Ectodermal cell (in vitro differentiated cells): ENCODE measurements around the gene MS4A7. TPM values are rescaled to one million over a fixed set of nuclear protein-coding genes. Genes with fewer than 3 reads are reported as not detected.

Source experiments
- H3K27ac ChIP-seq: 2 replicates; pipeline ENCODE4 v1.7.0; 2013; ENCODE audit warnings: mild to moderate bottlenecking, low read depth, low read length; ENCODE audit not compliant: insufficient read depth, poor library complexity, severe bottlenecking
- H3K27me3 ChIP-seq: 2 replicates; pipeline ENCODE4 v1.7.0; 2013; ENCODE audit warnings: mild to moderate bottlenecking, low read length; ENCODE audit not compliant: insufficient read depth, control insufficient read depth, poor library complexity, severe bottlenecking
- H3K36me3 ChIP-seq: one replicate; pipeline ENCODE4 v1.7.0; 2013; ENCODE audit warnings: low read length; ENCODE audit not compliant: control insufficient read depth, insufficient read depth
- H3K4me1 ChIP-seq: one replicate; pipeline ENCODE4 v1.7.0; 2013; ENCODE audit warnings: low read length; ENCODE audit not compliant: control insufficient read depth, insufficient read depth
- H3K4me3 ChIP-seq: 2 replicates; pipeline ENCODE4 v1.7.0; 2013; ENCODE audit warnings: low read depth, low read length, control low read depth; ENCODE audit not compliant: insufficient read depth
- H3K9me3 ChIP-seq: 2 replicates; pipeline ENCODE4 v1.7.0; 2013; ENCODE audit warnings: mild to moderate bottlenecking, low read length, moderate library complexity; ENCODE audit not compliant: control insufficient read depth
- WGBS, 2 experiments: methylation state at CpG; one replicate each; pipeline ENCODE4 v1.1.7; 2013; ENCODE audit warnings: missing lambda C conversion rate in 2 of 2; 5-methylcytosine and 5-hydroxymethylcytosine counted together
- polyA plus RNA-seq, 4 experiments: library from polyadenylated mRNA; stranded (reverse); fragments of 50-300 nt; gene quantifications; one replicate each; pipeline ENCODE4 v1.2.3, GENCODE V29; 2013

Gene MS4A7, protein sequence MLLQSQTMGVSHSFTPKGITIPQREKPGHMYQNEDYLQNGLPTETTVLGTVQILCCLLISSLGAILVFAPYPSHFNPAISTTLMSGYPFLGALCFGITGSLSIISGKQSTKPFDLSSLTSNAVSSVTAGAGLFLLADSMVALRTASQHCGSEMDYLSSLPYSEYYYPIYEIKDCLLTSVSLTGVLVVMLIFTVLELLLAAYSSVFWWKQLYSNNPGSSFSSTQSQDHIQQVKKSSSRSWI
- not detected for polyA plus RNA-seq (2013, experiment 1 of 4)
- not detected for polyA plus RNA-seq (2013, experiment 2 of 4)
- polyA plus RNA-seq (2013, experiment 3 of 4) = not detected
- polyA plus RNA-seq (2013, experiment 4 of 4) = not detected

DNA sequence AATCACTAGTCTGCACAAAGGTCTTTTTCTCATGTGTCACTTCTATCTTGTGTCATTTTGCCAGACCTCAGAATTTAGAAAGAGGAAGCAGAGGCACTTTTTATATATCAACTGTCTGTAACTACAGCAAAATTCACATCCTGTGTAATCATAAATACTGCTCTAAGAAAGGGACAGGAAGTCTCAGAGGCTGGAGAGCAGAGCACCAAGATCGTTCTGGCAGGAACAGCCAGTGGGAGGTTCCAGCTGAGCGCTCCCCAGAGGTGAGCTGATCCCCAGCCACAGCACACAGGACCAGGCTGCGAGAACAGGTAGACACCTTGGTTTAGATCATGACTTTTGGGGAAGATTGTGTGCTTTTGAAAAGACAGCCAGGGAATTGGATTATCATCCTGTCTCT is at the start of gene MS4A7:
Gene MS4A7 (plus strand): TSS at position 179 of the 400 bp plus-strand sequence. CDS start 4,610 bp downstream, outside the sequence.
- Histone ChIP-seq H3K36me3 (no peaks in the 10 kb centered on the region), H3K27me3 (no peaks in the 10 kb centered on the region), H3K9me3 (no peaks in the 10 kb centered on the region), H3K27ac (no peak within 1 kb of the TSS), H3K4me3 (no peak within 1 kb of the TSS), H3K4me1 (no peaks in the 10 kb centered on the region)
- 82 to 91% methylated on average over 3 of the region's 3 CpGs for whole genome bisulfite sequencing, 2 experiments

DNA sequence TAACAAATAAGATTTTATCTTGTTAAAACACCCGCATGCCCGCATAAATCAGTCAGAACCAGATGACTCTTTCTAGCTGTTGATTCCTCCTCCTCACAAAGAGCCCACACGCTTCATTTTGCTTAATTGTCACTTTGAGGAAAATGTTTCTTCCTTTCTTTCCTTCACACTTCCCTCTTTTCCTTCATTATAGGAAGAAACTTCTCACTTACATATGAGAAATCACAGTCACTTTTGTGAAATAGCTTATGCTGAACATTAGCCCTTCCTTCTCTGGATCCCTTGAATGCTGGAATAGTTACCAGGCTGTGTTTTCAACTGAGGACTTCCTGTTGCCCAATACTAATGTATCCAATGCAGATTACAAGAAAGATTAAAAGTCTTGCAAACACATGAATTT is 45.5 kb upstream of the MS4A7 start:
- 38 to 57% methylated on average over 3 of the region's 3 CpGs for WGBS, 2 experiments
- no peaks in the 10 kb centered on the region for H3K4me1 ChIP-seq
- no peaks in the 10 kb centered on the region for H3K9me3 ChIP-seq
- H3K27ac ChIP-seq = no peak overlapping the region
- no peaks in the 10 kb centered on the region for H3K36me3 ChIP-seq
- H3K4me3 ChIP-seq = no peak overlapping the region
- no peaks in the 10 kb centered on the region for H3K27me3 ChIP-seq

DNA sequence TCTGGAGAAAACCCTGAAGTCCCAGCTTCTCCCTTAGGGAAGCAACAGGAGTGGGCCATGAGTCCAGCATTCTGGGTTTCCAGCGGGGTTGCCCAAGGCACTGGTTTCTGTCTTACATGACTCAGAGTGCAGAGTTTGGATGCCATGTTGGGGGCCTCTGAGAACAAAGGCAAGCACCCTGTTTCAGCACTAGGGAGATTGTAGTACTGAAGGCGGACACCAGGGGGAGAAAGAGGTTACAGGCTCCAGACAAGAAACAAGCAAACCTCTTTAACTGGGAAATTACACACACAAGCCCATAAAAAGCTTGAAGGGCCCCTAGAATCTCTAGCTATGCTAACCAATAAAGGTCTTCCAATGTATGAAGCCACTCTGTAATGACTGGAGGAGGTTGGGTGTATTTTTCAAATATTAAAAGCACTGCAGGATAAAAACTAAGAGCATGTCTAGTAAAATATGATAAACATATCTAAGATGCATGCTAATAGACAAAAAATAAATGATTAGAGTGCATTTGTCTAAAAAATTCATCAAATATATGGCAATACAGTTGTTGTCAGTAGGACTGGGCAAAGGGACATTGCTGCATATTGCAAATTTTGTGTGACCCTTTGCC is 44.2 kb upstream of the MS4A7 start:
- 26 to 34% methylated on average over 2 of the region's 2 CpGs for WGBS, 2 experiments
- no peaks in the 10 kb centered on the region for H3K27me3 ChIP-seq
- no peak overlapping the region for H3K4me3 ChIP-seq
- no peaks in the 10 kb centered on the region for H3K9me3 ChIP-seq
- no peak overlapping the region for H3K27ac ChIP-seq
- no peaks in the 10 kb centered on the region for H3K36me3 ChIP-seq
- no peaks in the 10 kb centered on the region for H3K4me1 ChIP-seq

DNA sequence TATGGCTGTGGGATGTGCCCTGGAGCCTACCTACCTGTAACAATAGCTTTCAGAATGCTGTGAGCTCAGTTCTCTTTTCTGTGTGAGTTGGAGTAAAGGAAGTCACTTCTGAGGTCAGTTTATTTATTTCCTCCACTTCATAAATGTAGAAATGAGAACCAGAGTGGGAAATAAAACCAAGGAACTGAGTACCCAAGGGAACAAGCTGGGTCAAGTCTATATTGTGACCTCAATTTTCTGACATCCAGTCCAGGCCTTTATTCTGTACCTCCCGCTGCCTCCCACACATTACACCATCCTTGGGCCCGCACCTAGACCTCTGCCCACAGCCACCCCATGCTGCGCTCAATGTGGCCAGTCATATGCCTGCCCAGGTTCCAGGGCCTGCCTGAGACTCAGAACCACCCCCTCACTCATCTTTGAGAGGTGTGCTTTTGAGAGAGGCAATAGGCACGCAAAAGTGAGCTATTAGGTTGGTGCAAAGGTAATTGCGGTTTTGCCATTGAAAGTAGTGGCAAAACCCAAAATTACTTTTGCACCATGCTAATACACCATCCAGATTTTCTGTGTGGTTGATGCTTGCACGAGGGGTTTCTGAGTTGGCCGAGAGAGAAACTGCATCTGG is 41.5 kb upstream of the MS4A7 start:
- H3K27ac ChIP-seq = no peak overlapping the region
- no peaks in the 10 kb centered on the region for H3K9me3 ChIP-seq
- no peak overlapping the region for H3K4me3 ChIP-seq
- H3K27me3 ChIP-seq = no peaks in the 10 kb centered on the region
- WGBS, 2 experiments = 95 to 96% methylated on average over 6 to 7 of the region's 7 CpGs
- H3K4me1 ChIP-seq = no peaks in the 10 kb centered on the region
- no peaks in the 10 kb centered on the region for H3K36me3 ChIP-seq

DNA sequence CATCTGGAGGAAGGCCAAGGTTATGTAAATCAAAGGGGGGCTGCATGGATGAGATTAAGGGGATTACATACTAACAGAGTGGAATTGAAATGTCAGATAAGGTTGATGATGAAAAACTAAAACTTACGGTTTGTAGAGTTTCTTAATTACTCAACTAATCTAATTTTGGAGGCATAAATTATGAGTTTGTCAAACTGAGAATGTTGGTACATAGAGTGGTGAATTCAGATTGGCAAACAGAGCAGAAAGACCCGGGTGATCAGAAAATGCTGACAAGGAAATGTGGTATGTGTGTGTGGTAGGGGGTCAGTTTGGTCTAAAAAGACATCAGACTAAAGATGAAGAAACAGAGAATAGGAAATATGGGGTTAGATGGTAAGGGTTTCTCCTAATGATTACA is 40.3 kb upstream of the MS4A7 start:
- WGBS, 2 experiments = 92 to 95% methylated on average over 2 of the region's 2 CpGs
- no peaks in the 10 kb centered on the region for H3K27me3 ChIP-seq
- H3K9me3 ChIP-seq = no peaks in the 10 kb centered on the region
- no peak overlapping the region for H3K27ac ChIP-seq
- no peaks in the 10 kb centered on the region for H3K4me1 ChIP-seq
- no peaks in the 10 kb centered on the region for H3K36me3 ChIP-seq
- no peak overlapping the region for H3K4me3 ChIP-seq

DNA sequence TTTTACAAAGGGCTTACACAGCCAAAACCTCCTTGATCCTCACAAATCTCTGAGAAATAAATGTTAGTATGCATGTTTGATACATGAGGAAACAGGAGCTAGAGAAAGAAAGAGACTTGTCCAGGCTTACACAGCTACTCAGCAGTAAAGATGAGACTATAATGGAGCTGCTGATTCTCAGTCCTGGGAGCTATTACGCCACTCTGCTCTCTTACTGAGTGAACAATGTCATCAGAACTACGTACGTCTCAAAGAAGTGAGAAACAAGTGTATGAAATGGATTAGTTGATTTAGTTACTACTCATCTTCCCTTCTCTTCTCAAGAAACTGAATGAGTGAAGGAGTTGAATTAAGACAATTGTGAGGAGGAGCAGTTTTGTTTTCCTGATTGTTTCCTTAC is 39.0 kb upstream of the MS4A7 start:
- H3K4me3 ChIP-seq = no peak overlapping the region

DNA sequence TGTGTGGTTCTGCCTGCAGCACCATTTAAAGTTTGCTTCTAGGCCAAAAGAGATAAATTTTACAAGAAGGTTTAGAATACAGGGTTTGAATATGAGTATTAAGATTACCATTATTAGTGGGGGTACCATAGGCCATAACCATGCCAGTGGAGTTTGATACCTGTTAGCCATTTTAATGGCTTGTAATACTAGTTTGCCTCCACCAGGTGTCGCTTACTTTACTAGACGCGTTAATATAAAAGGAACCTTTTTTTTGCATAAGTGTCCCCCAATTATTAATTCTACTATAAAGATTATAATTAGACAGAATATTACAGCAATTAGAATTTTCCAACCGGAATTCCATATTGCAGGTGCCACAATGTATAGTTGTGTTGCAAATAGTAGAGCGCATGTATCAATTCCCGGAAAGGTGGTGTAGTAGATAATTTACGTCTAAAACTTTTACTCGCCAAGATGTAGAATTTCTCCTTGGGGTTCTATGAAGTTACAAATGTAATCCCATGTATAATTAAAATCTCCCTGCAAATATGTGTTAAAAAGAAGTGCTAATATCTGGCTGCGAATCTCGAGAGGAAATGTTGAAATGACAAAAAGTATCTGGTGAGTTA is 35.1 kb upstream of the MS4A7 start:
- H3K4me3 ChIP-seq = no peak overlapping the region
- H3K27ac ChIP-seq = no peak overlapping the region
- no peaks in the 10 kb centered on the region for H3K27me3 ChIP-seq
- no peaks in the 10 kb centered on the region for H3K36me3 ChIP-seq
- 77 to 92% methylated on average over 5 to 9 of the region's 10 CpGs for WGBS, 2 experiments
- H3K9me3 ChIP-seq = no peaks in the 10 kb centered on the region
- H3K4me1 ChIP-seq = no peaks in the 10 kb centered on the region

More for the DNA sequence above, 39.0 kb upstream of the MS4A7 start:
- Histone ChIP-seq H3K27ac (no peak overlapping the region), H3K4me1 (no peaks in the 10 kb centered on the region), H3K27me3 (no peaks in the 10 kb centered on the region), H3K36me3 (no peaks in the 10 kb centered on the region), H3K9me3 (no peaks in the 10 kb centered on the region)
- WGBS, 2 experiments = 80 to 83% methylated on average over 3 of the region's 3 CpGs

DNA sequence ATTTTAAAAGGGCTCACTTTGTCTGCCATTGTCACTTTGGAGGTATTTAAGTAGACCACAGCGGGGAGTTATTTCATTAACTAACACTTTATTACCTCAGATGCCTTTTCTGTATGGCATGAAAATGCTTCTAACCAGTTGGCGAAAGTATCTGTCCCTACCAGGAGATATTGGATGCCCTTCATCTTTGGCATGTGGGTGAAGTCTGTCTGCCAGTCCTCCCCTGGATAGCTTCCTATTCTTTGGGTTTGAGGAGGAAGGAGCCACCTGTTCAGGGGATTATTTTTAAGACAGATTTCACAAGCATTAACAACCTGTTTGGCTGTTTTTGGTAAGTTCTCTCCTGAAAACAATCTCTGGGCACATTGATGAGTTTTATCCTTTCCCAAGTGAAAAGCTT is 34.2 kb upstream of the MS4A7 start:
- H3K27me3 ChIP-seq = no peaks in the 10 kb centered on the region
- 92 to 100% methylated on average over 2 of the region's 2 CpGs for WGBS, 2 experiments
- no peaks in the 10 kb centered on the region for H3K9me3 ChIP-seq

DNA sequence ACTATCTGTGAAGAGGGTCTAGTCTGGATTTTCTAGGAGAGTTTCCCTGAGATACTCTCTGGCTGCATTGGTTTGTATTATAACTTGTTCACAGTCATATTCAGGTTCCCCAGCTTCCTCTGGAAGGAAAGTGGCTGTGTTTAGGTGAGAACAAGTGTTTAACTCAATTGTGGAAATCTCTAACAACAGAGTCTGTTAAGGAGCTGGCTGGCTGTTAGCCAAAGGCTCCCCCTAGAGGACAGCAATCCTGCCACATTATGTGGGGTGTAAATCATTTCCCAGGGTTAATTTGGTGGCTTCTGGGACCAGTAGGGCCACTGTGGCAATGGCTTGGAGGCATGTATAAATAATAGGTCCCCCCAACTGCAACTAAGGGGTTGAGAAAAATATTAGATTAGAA is 32.8 kb upstream of the MS4A7 start:
- H3K4me1 ChIP-seq = no peaks in the 10 kb centered on the region

More for the DNA sequence above, 34.2 kb upstream of the MS4A7 start:
- Histone ChIP-seq H3K27ac (no peak overlapping the region), H3K4me1 (no peaks in the 10 kb centered on the region), H3K36me3 (no peaks in the 10 kb centered on the region), H3K4me3 (no peak overlapping the region)

More for the DNA sequence above, 32.8 kb upstream of the MS4A7 start:
- no peaks in the 10 kb centered on the region for H3K9me3 ChIP-seq
- H3K27ac ChIP-seq = no peak overlapping the region
- H3K4me3 ChIP-seq = no peak overlapping the region
- H3K27me3 ChIP-seq = no peaks in the 10 kb centered on the region
- no peaks in the 10 kb centered on the region for H3K36me3 ChIP-seq
